GM19372 (cell line): ENCODE data around the gene LAMTOR5.
"Not testable (repeated sequence)": the region's sequence is repeated elsewhere in the genome, so short reads cannot be mapped to it uniquely, and the experiment has no call there.

Experiments
- ATAC-seq: cut with Tn5 transposase; IDR thresholded peaks from one replicate; pipeline ENCODE4 v1.9.1; 2021; ENCODE audit warnings: mild to moderate bottlenecking, low read depth, moderate library complexity; ENCODE audit not compliant: unreplicated experiment

The LAMTOR5 gene

DNA sequence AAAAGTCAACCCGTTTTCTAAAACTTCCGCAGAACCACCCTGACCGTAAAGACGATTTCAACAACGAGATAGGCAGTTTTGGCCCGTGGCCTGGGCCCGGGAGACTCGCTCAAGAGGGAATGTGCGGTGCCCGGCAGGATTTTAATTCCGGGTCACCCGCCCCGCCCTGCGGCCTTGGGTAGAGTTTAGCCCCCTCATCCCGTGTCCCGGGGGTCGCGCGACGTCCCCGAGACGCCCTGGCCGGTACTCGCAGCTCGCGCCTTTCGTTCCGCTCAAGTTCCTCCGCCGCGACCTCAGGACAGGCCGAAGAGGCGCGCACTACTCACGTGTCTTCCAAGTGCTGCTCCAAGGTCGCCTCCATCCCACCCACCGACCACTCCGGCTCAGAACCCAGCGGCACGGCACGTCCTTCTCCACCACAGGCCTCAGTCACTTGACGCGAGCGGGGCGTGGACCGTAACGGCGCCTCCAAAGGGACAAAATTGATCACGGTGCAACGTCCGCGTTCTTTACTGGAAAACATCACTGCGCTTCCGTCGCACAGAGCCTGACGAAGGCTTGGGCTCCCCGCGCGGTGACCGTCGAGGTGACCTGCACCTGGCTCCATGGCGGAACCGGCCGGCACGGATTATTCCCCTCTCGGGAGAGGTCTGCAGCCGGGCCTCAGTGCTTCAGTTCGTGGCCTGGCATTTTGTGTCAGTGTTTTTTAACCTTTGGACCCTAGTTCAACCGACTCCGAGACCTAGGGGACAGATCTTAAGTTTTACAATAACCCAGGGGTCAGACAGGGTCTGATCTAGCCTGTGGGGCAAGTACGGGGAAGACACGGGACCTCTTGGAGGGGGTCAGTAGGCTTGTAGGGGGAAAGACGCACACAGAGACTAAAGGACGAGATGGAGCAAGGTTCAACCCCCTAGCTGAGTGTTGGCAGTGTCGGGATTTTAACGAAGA is at the start of gene LAMTOR5:
TSS of gene LAMTOR5 (minus strand) at position 435 of the 951 bp plus-strand sequence. CDS start at position 361, 74 bp downstream.
- peak; percentile 93 for ATAC-seq

DNA sequence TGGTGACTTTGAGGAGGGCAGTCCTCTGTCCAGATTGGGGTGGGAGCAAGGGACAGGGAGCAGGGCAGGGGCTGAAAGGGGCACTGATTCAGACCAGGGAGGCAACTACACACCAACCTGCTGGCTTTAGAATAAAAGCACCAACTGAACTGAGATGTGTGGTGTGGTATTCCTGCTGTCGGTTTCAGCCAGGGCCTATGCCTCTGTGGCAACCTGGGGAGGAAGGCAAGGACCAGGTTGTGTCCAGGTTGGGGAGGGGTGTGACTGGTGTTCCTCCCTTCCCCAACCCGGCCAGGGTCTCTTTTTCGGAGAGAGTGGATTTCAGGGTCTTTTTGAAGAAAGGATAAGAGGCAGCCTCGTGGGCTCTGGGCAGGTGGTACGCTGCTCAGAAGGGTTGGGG is 49.7 kb upstream of the LAMTOR5 start:
- no peak for ATAC-seq

DNA sequence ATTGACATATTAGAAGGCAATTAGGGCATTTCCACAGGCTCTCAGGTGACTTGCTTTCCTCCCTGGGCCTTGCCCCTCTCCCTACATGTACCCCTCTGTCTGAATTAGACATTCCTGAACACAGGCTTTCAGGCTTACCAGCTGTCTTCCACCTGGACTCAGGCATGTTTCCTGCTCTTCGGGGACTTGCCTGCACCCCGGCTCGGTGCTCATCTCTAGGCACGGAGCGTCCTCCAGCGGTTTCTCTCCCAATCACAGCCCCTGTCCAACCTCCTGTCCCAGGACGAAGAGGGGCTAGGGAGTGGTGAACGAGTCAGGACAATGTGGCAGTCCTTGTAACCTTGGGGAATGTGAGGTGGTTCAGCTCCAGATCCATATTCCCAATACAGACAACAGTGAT is 47.7 kb upstream of the LAMTOR5 start:
- no peak for ATAC-seq

DNA sequence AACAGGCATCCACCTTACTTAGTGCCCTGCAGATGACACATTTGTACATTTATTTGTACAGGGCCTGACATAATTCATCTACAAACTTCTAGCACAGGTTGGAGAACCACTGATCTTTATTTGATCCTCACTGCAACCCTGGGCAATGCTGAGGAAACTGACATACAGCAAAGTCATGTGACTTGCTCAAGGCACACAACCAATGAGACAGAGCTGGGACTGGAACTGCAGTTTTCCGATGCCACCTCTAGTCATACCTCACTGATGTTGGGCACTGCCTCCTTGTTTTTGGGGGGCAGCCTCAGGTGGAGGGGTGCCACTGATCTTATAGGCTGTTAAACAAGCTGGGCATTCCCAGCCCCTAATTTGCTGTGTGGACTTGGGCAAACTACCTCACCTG is 46.8 kb upstream of the LAMTOR5 start:
- ATAC-seq: no peak

DNA sequence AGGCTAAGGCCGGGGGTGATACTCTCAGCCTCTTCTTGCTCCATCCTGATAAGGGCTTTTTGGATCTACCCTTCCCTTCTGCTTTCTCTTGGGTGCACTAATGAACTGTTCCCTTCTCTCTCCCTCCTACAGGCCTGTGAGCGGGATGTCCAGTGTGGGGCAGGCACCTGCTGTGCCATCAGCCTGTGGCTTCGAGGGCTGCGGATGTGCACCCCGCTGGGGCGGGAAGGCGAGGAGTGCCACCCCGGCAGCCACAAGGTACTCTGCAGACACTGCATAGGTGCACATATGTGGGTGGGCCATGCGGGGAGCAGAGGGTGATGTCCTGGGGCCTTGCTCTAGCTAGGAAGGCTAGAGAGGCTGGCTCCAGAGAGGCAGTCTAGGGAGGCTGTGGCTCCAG is 46.3 kb upstream of the LAMTOR5 start:
- no peak for ATAC-seq

DNA sequence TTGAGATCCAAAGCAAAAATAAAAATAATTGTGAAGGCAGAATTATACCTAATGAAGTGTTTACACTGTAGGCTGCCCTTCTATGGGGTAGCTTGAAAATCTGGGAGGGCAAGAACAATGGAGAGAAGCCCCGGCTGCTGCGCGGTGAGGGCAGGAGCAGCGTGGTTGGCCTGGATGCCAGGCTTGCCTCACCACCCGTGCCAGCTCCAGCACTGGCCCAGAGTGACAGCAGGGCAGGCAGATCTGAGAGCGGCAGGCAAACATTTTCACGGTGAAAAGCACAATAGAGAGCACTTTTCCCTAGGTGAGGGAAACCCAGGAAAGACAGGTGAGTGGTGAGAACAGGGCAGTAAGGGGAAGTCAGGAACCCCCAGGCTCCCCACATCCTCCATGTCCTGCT is 44.8 kb upstream of the LAMTOR5 start:
- no peak for ATAC-seq

DNA sequence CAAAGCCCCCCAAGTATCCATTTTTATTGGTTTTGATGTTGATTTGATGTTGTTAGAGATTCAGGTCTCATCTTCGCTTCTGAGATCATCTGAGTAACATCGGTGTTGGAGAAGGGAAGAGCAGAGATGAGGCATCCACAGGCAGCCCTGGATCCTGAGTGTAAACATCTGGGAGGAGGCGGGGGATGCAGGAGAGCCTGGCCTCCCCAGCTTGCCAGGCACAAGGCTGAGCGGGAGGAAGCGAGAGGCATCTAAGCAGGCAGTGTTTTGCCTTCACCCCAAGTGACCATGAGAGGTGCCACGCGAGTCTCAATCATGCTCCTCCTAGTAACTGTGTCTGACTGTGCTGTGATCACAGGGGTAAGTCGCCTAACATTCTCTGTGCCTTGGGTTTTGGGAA is 43.4 kb upstream of the LAMTOR5 start, which contains the start of gene PROK1:
TSS of gene PROK1 (plus strand) at position 221 of the 400 bp plus-strand sequence. CDS start at position 289, 68 bp downstream.
- no peak for ATAC-seq

DNA sequence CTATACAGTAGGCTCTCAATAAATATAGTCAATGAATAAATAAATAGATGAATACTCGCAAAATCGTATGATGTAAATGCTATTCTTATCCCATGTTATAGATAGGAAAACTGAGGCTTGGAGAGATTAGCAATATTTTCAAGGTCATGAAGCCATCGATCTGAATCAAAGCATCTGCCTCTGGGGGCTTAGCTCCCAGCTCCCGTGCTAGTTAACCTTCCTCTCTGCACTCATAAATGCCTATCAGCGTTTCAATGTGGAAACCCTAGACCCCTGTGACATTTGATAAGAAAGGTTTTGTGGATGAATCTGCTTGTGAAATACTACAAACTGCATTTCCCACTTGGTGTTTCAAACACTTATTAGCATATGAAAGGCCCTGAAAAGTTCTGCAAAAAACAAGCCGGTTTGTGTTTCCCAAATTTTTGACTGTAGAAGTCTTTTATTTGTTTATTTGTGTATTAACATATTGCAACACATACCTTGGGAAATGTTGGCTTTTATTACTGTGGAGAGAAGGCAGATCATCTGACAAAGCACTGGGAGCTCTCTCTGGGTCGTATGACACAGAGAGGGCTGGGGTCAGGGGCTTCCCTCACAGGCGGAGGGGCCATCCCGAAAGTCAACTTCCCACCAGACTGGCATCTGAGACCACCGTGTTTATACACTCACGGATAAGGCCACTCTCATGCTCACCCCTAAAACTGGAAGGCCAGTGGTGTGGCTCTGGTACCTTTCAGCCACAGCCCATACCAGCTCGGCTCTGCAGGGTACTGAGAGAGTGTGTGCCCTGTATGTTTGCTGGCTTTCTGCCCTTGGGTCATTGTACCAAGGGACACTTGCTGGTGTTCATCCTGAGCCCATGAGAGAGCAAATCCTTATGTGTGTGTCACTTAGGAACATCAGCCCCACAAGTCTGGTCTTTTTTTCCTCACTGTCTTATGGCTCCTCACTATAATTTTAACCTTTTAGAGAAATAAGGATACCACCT is 42.5 kb upstream of the LAMTOR5 start:
- no peak for ATAC-seq

DNA sequence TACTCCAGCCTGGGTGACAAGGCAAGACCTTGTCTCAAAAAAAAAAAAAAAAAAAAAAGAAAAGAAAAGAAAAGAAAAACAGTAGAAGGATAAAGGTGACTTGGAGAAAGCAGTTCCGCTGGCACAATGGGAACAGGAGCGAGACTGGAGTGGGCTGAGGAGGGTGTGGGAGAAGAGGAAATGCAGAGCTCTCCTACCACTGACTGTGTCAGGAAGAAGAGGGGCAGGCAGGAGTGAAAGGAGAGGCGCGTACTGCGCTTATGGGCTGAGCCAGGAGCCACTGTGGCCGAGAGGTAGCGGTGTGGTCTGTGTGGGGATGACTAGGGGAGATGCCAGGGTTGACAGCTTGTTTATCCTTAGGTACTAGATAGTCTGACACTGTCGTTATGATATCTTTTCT is 37.1 kb upstream of the LAMTOR5 start:
- ATAC-seq: no peak

DNA sequence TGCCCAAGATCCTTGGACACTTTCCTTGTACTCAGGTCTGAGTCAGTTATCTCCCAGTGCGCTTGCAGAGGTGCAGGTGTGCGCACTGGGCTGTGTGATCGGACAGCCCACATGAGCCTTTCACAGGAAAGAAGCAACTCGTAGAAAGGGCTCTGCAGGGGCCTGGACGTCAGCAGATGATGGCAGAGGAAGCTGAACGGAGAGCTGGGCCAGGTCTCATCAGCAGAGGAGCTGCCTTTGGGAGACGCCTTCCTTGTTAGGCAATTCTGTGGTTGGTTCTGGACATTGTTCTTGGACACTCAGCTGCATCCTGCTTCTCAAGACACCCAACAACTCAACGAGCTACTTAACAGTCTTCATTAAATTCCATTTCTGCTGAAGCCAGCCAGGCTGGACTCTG is 36.0 kb upstream of the LAMTOR5 start:
- no peak for ATAC-seq

DNA sequence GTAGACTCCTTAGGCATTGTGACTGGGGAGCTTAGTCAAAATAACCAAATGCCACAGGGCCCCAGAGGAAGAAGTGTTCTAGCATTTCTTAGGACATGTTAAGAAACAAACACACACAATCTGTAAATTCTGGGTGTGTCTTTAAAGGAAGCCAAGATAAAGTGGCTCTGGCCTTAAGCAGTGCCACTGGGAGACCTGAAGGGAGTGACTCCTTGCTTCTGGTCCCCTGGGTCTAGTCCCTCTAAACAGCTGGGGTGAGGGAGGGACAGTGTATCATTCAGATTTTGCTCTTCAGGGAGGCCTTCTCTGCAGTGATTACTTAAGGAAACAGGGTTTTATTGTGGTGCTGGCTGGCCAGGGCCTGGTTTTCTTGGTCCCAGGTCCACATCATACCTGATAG is 34.4 kb upstream of the LAMTOR5 start:
- ATAC-seq: no peak

DNA sequence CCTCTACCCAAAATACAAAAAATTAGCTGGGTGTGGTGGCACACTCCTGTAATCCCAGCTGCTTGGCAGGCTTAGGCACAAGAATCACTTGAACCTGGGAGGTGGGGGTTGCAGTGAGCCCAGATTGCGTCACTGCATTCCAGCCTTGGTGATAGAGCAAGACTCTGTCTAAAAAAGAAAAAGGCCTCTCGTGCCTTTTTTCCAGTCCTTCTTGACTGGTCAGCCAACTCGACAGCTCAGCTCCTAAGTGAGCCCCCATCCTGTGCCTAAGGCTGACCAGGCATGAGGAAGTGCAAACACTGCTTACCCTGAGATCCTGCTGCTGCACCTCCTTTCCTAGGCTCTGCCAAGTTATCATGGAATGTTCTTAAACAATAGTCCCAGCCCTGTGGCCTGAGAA is 33.4 kb upstream of the LAMTOR5 start:
- ATAC-seq: no peak

DNA sequence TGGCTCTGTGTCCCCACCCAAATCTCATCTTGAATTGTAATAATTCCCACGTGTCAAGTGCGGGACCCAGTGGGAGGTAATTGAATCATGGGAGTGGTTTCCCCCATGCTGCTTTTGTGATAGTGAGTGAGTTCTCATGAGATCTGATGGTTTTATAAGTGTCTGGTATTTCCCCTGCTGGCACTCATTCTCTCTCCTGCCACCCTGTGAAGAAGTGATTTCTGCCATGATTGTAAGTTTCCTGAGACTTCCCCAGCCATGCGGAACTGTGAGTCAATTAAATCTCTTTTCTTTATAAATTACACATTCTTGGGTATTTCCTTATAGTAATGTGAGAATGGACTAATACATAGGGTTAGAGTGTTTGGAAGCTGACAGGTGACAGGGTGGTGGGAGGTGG is 32.4 kb upstream of the LAMTOR5 start:
- not testable (repeated sequence) for ATAC-seq

DNA sequence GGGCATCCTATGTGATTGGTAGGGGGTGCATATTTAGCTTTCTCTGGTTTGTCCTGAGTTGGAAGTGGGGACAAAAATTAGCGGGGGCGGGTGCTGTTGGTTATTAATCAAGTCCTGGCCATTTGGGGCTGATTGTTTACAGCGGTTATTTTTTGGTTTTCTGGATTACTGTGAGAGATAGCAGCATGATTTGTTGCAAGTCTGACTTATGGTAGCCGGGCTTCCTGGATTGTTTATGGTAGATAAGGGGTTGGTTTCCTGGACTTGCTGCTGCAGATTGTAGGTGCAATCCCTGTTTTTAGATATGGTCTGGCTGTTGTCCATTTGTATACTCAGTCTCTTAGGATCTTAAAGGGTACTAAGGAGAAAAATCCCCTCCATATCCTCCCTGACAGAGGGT is 31.4 kb upstream of the LAMTOR5 start:
- ATAC-seq: no peak

DNA sequence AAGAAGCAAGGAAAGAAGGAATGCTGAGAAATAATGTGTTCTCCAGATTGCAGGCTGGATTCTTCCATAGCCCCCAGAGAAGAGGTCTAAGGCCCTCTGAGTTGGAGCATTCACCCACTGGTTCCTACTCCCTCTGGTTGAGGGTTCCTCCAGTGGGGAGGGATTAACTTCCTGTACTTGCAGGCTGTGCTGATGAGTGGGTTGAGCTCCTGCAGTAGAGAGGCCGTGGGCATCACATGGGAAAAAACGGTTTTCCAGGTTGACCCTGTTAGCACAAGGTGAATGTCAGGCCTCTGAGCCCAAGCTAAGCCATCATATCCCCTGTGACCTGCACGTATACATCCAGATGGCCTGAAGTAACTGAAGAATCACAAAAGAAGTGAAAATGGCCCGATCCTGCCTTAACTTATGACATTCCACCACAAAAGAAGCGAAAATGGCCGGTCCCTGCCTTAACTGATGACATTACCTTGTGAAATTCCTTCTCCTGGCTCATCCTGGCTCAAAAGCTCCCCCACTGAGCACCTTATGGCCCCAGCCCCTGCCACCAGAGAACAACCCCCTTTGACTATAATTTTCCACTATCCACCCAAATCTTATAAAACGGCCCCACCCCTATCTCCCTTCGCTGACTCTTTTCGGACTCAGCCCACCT is 30.3 kb upstream of the LAMTOR5 start:
- not testable (repeated sequence) for ATAC-seq

DNA sequence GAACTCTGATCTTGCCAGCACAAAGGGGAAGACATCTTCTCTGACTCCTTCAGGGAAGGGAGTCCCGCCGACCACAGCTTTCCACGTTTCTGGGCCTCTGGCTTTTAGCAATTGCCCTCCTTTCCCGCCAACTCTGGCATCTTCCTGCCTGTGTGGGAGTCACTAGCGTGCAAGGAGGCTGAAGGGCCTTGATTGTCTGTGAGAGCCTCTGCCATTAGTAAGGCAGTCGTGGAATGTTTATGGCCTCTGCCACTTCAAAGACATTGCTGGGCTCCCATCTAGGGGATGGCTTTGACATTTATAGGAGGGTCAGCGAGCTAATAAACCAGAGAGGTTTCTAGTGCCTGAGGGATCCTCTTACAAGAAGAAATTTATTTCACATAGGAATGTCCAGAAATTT is 29.1 kb upstream of the LAMTOR5 start:
- ATAC-seq: no peak

DNA sequence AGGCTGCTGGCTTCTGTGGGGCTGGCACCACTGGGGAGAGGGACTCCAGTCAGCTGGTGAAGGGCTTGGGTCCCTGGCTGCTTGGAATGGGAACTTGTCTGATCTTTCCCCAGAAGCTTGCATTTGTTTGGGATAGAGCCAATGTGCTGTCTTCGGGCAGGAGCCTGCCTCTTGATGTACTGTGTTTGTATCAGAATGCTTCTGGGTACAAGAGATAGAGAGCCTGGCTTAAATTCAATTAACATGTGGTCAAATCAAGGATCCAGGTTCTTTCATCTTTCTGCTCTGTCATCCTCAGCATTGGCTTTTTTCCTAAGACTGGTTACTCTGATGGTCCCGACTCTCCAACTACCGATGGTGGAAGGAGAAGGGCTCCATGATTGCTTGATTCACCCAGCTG is 27.5 kb upstream of the LAMTOR5 start:
- ATAC-seq: no peak

DNA sequence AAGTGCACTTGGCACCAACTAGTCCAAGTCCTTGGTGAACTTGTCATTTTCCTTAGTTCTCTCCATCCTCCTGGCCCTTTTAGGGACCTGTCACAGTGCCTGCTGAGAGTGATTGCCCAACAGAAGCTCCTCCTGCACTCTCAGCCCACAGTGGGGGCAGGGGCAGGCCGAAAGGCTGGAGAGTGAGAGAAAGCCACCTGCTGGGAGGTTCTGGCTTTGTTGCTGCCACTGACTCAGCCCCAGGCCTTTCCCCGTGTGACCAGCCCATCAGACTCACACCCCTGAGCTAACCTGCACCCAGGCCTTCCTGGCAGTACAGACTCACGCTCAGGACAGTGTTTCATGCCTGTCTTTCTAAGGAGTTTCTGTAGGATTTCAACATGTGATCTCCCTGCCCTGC is 26.3 kb upstream of the LAMTOR5 start:
- ATAC-seq: no peak

DNA sequence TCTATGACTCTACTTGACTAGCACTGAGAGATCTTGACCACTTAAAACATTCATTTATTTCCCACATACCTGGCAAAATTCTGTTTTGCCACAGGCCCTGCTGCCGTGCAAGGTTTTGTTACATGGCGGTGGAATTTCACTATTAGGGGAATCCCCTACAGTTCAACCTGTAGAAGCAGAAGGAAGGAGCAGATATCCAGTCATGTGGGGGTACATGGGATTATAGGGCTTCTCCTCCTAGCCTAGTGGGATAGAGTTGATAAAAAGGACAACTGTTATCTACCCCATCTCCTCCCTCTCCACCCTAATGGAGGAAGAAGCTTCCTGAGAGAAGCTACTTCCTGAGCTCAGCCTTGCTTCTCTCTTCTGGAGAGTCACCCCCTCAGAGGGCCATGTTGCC is 25.7 kb upstream of the LAMTOR5 start:
- ATAC-seq: no peak

DNA sequence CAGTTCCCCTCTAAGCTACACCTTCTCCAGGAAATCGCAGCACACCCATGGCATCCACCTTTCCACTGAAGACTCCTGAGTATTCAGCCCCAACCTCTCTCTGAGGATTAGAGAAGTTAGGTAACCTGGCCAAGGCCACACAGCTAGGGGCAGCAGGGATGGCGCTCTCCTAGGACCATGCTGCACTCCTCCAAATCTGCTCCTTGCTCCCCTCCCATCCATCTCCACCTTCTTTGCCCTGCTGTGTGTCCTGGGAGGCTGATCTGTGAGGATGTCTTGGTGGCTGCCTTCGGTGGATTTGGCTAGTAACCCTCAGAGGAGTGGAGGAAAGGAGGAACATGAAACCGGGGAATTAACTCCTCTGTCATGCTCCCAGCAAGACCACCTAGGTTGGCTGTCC is 23.4 kb upstream of the LAMTOR5 start:
- no peak for ATAC-seq

DNA sequence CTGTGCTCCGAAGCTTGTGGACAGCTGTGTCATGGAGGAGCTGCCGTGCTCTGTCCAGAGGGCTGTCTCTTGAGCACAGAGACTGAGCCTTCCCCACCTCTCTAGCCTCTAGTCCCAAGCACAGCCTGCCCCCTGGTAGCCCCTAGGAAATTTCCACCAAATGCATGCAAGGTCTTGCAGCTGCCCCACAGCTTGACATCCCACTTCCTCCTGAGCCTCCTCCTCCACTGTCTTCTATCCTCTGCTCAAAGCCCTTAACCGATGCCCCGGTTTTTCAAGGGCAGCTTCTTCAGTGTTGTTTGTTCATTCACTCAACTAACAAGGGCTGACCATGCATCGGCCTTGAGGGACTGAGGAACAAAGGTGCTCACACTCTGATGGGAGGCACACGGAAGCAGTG is 22.9 kb upstream of the LAMTOR5 start:
- no peak for ATAC-seq
